NCI-H510A (cell line): ENCODE measurements around the gene CCND2.

Experiments
- DNase-seq: peaks from one replicate; lab custom pipeline; 2025; lab: John Stamatoyannopoulos, UW

CCND2 gene

GRCh38 chr12:4256043-4256826, 17.3 kb upstream of the CCND2 start:
- DNase-seq = no peak

GRCh38 chr12:4257442-4257841, 16.1 kb upstream of the CCND2 start:
- DNase-seq = no peak

- DNase-seq = no peak
Observed at GRCh38 chr12:4259099-4259498, 14.5 kb upstream of the CCND2 start.

DNA sequence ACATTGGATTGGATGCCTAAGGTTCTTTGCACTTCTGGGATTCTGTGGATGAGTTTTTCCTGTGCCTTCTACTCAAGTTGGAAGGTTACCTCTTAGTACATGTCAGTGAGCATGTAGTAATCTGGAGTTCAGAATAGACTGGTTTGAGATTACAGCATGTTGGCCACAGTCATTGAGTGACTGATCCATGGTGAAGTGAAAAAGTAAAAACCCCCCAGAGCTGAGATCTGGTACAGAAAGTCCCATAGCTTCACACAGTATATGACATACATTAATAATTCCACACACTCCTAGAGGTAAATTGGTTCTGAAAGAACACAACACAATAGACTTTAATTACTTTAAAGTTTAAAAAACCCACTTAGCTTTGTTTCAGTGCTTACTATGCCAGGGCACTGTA, 11.9 kb upstream of the CCND2 start:
- no peak for DNase-seq

GRCh38 chr12:4265280-4265679, 8.3 kb upstream of the CCND2 start:
- no peak for DNase-seq

DNA sequence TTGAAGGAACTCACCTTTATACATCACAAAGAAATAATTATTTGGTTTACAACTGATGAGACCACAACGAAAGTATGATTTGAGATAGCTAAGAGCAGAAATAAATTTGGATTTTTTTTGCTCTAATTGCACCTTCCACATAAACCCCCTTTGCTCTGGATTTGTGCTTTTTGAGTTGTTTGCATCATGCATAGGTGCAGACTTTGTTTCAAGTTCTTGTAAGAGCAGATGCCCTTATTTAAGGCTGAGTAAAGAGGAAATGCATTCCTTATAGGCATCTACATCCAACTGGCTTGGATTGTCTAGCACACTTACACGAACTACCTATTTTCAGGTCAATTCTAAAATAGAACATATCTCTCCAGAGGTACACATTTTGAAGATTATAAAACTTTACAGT, 6.6 kb upstream of the CCND2 start:
- no peak for DNase-seq

DNA sequence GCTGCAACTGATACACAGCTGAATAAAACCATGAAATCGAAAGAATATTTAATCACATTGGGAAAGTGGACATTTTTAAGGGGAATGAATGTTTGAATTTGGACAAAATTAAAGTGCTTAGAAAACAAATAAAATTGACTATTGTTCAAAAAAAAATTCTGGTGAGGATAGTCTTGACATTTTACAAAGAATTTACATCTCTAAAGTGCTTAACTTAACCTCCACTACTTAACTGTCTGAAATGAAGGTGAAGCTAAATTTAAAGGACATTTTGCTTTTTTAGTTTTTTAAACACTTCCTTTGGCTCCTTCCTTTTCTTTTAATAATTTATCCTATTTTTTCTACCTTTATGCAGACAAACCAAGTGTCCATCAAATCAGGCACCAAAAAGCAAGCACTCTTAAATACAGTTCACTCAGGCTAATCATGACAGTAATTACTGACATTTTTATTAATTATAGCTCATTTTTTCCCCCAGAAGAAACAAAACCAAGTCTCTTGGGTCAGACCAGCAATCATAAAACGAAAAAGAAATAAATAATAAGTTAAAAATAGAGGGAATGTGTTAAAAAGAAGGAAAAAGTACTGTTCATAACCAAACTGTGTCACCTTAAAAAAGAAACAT, 5.7 kb upstream of the CCND2 start:
- no peak for DNase-seq

GRCh38 chr12:4268329-4269181, 5.0 kb upstream of the CCND2 start:
- no peak for DNase-seq

DNA sequence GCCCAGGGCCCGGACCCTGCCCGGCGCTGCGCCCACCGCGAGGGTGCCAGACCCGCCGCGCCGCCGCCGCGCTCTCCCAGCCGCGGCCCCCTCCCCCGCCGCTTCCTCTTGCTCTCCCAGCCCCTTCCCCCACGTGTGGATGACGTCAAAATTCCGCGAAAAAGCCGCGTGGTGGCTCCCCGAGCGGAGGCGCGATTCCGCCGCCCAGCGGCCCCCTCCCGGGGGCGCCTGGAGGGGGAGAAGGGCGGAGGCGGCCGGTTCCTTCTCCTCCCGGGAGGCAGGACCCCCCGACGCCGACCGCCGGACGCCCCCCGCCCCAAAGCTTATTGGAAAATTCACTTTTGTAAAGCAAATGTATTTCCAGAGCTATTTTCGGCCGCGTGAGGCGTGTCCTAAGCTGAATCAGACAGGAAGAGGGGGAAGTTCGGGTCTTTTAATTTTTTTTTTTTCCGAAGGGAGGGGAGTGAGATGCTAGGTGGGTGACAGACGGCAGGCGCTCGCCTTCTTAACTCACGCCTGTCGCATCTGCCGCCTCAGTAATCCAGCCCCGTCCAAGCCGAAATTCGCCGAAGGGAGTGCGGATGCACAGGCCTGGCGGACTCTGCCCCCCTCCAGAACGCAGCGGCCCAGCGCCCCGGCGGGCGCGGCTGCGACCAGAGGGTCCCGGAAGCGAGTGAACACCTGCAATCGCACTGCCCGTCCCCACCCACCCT, 4.1 kb upstream of the CCND2 start:
- DNase-seq = no peak

GRCh38 chr12:4270016-4270830, 3.3 kb upstream of the CCND2 start:
- DNase-seq = no peak

DNA sequence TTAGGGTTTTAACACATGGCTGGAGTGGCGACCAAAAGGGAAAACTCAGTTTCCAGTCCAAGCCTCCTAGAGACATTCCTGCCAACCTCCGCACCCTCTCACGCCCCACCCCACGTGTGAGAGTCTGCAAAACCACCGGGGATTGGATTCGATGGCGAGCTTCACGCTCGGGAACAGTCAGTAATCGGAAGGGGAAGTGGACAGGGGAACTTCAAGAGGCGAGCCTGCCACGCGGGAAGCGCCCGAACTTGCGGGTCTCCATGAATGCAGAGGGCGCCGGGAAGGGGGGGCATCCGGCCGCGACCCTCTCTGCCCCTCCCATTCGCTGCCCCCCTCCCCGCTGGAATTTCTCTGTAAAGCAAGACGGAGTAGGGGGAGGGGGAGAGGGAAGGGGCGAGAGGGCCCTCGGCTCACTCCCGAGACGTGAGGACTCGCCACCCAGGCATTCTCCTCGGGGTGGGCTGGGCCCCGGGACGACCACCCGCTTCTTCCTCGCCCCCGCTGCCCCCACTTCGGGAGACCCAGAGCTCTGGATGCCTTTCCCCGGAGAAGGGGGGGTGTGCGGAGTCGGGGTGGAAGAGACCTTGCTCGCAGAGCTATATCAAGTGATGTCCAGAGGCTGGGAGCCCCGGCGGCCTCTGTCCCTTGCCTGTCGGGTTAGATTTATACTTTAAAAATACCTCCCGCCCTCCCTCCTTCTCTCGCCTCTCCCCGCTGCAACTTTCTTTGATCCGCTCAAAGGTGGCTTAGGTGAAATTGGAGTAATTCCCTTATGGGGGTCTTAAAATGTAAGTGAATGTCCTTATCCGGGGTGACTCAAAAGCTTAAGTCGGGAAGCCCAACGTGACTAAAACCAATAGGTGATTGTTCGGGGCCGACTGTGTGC, 2.5 kb upstream of the CCND2 start:
- no peak for DNase-seq

DNA sequence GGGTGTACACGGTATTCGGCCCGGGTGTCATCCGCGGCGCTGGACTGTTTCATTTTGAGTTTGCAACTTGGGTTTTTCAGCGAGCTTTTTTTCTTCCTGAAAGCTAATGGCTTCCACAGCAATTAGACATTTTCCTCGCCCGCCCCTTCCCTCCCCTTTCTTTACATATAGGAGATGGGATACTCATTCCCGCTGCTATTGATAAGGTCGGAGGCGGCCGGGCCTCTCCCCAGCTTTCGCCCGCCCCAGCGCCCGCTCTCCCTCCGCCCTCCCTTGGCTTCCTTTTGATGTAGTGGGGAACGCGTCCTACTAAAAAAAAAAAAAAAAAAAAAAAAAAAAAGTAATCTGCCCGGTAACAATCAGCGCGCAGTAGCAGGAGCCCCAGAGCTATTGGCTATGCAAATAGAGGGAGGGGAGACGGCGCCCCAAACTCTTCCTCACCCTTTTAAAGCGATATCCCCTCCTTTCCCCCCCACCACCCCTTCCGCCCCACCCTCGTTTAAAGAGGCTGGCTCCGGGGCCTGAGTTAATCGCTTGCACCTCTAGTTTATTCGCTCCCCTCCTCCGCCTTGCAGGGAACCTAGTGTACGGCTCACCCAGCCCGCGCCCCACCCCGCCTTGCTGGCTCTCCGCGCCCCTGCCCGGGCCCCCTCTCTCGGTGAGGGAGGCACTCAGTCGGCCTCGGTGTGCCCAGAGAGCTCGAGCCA, 1.7 kb upstream of the CCND2 start:
- DNase-seq = no peak

- DNase-seq = no peak
Observed at GRCh38 chr12:4272424-4273272, 914 bp upstream of the CCND2 start.

DNA sequence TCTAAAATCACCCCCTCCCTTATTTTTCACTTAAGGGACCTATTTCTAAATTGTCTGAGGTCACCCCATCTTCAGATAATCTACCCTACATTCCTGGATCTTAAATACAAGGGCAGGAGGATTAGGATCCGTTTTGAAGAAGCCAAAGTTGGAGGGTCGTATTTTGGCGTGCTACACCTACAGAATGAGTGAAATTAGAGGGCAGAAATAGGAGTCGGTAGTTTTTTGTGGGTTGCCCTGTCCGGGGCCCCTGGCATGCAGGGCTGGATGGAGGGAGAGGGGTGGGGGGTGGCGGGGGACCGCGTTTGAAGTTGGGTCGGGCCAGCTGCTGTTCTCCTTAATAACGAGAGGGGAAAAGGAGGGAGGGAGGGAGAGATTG, 300 bp upstream of the CCND2 start:
- DNase-seq = no peak

- DNase-seq = no peak
Observed at GRCh38 chr12:4274396-4275015, 944 bp downstream of the CCND2 start.

DNA sequence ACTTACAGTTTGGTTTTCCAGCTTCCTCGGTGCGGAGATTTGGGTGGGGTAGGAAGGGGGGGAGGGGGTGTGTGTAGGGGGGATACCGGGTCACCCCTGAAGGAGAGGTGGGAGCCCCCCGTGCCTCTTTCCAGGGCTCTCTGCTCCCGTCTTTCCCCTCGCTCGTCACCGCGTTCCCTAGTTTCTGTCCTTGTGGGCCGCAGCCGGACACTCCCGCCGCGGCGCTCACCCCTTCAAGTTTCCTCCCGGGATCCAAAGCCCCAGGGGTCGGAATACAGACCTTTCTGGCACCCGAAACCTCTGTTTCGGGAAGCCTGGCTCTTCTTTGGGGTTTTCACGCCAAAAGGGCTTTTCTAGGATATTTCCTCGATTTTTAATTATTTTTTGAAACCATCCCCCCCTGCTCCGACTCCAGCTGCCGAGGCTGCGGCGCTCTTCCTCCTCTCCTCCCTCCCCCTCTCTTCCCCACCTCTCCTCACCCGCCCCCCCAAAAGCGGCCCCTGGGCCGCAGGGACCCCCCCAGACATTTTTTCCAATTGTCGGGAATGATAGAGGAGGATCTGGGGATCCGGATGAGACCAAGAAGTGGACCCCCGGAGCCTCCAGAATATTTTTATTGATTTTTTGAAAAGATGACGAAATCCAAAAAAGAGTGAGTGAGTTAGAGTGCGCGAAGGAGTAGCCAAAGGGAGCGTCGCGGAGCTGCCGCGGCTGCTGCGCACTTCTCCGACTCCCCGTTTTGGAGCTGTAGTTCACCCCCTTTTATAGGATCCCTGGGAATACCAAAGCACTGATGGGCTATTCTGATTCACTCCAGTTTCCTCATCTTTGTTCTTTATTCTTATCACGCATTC, 1.7 kb downstream of the CCND2 start:
- no peak for DNase-seq

DNA sequence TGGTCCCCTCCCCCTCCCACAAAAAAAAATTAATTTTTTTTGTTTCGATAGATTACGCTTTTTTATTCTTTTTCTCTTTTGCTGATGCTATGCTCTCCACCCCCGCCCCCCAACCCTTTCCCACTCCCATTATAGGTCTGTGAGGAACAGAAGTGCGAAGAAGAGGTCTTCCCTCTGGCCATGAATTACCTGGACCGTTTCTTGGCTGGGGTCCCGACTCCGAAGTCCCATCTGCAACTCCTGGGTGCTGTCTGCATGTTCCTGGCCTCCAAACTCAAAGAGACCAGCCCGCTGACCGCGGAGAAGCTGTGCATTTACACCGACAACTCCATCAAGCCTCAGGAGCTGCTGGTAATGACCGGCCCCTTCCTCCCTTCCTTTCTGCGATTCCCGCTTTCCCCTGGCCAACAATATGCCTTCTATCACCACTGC, 2.3 kb downstream of the CCND2 start:
- no peak for DNase-seq
